Measurements from ENCODE around the gene IPO11. TPM values are rescaled to one million over a fixed set of nuclear protein-coding genes. Genes with fewer than 3 reads are reported as not detected.

The IPO11 gene
- total and polyA plus RNA-seq, 9 donors: 10.4 to 40.3 (median 24.6) TPM

GRCh38 chr5:62640446-62640845, 227.9 kb downstream of the IPO11 start:
- H3K4me3 ChIP-seq: no peak overlapping the region
- H3K9me3 ChIP-seq: no peaks in the 10 kb centered on the region
- no peaks in the 10 kb centered on the region for H3K27me3 ChIP-seq
- H3K27ac ChIP-seq: no peak overlapping the region
- H3K36me3 ChIP-seq: no peaks in the 10 kb centered on the region
- intact Hi-C loops (cut with DNase I): no loop called here
- TF ChIP-seq, protein P1, sequence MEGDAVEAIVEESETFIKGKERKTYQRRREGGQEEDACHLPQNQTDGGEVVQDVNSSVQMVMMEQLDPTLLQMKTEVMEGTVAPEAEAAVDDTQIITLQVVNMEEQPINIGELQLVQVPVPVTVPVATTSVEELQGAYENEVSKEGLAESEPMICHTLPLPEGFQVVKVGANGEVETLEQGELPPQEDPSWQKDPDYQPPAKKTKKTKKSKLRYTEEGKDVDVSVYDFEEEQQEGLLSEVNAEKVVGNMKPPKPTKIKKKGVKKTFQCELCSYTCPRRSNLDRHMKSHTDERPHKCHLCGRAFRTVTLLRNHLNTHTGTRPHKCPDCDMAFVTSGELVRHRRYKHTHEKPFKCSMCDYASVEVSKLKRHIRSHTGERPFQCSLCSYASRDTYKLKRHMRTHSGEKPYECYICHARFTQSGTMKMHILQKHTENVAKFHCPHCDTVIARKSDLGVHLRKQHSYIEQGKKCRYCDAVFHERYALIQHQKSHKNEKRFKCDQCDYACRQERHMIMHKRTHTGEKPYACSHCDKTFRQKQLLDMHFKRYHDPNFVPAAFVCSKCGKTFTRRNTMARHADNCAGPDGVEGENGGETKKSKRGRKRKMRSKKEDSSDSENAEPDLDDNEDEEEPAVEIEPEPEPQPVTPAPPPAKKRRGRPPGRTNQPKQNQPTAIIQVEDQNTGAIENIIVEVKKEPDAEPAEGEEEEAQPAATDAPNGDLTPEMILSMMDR (IDR thresholded peaks at IDR 0.05): no peak
- TF ChIP-seq EP300 (IDR thresholded peaks at IDR 0.05) (no peak), POLR2A (IDR thresholded peaks at IDR 0.05) (no peak)
- DNase-seq: no peak
- 93 to 95% (median 94%) methylated on average over 4 of the region's 4 CpGs for WGBS, 3 donors
- H3K4me1 ChIP-seq (ENCODE audit: insufficient read depth): no peaks in the 10 kb centered on the region

DNA sequence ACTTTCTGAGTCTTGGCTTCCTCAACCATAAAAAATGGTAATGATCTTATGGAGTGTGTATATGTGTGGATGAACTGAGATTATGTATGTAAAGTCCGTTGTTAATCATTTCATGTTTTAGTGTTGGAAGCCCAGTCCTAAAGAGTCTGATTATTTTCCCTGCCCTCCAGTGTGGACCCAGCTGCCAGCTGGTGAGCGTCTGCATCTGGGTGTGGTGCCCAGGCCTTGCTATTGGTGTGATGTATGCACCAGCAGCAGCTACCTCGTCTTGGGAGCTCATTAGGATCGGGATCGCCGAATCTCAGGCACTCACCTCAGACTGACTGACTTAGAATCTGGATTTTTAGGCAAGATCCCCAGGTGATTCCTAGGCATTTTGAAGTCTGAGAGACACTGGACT, 229.9 kb downstream of the IPO11 start:
- H3K9me3 ChIP-seq: no peaks in the 10 kb centered on the region
- intact Hi-C loops (cut with DNase I): no loop called here
- DNase-seq: no peak
- no peaks in the 10 kb centered on the region for H3K27me3 ChIP-seq
- H3K4me1 ChIP-seq (ENCODE audit: insufficient read depth): no peaks in the 10 kb centered on the region
- H3K36me3 ChIP-seq: no peaks in the 10 kb centered on the region
- H3K27ac ChIP-seq: no peak overlapping the region
- 71 to 80% (median 72%) methylated on average over 6 of the region's 6 CpGs for WGBS, 3 donors
- no peak overlapping the region for H3K4me3 ChIP-seq
- TF ChIP-seq EP300 (IDR thresholded peaks at IDR 0.05) (no peak), POLR2A (IDR thresholded peaks at IDR 0.05) (no peak)
- TF ChIP-seq, protein P1 (IDR thresholded peaks at IDR 0.05): no peak

GRCh38 chr5:62643556-62644451, 231.2 kb downstream of the IPO11 start:
- WGBS, 3 donors: 84 to 90% (median 90%) methylated on average over 17 of the region's 17 CpGs
- no peaks in the 10 kb centered on the region for H3K36me3 ChIP-seq
- intact Hi-C loops (cut with DNase I): no loop called here
- H3K4me1 ChIP-seq (ENCODE audit: insufficient read depth): no peaks in the 10 kb centered on the region
- H3K27me3 ChIP-seq: no peaks in the 10 kb centered on the region
- no peaks in the 10 kb centered on the region for H3K9me3 ChIP-seq
- H3K4me3 ChIP-seq: no peak overlapping the region
- no peak for TF ChIP-seq EP300 (IDR thresholded peaks at IDR 0.05)
- TF ChIP-seq POLR2A (IDR thresholded peaks at IDR 0.05): no peak
- TF ChIP-seq, protein P1 (IDR thresholded peaks at IDR 0.05): no peak
- no peak overlapping the region for H3K27ac ChIP-seq
- no peak for DNase-seq

DNA sequence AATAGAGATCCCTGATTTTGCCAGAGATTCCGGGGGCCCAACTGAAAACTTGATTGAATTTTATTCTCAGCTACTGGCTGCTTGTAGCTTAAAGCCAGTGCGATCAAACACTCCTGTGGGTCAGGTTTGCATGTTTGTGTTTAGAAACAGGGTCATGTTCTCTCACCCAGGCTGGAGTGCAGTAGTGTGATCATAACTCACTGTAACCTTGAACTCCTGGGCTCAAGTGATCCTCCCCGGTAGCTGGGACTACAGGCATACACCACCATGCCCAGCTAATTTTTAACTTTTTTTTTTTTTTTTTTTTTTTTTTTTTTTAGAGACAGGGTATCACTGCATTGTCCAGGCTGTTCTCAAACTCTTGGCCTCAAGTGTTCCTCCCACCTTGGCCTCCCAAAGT, 232.7 kb downstream of the IPO11 start:
- WGBS, 3 donors: 78 to 91% (median 87%) methylated on average over 3 of the region's 3 CpGs
- intact Hi-C loops (cut with DNase I): no loop called here
- TF ChIP-seq, protein P1 (IDR thresholded peaks at IDR 0.05): no peak
- TF ChIP-seq POLR2A (IDR thresholded peaks at IDR 0.05): no peak

More for the DNA sequence above, 232.7 kb downstream of the IPO11 start:
- DNase-seq: no peak
- no peak overlapping the region for H3K27ac ChIP-seq
- no peak overlapping the region for H3K4me3 ChIP-seq
- H3K4me1 ChIP-seq (ENCODE audit: insufficient read depth): no peaks in the 10 kb centered on the region
- no peaks in the 10 kb centered on the region for H3K9me3 ChIP-seq
- H3K27me3 ChIP-seq: no peaks in the 10 kb centered on the region
- no peaks in the 10 kb centered on the region for H3K36me3 ChIP-seq

Data from ovary (tissue), 9 donors.